ENCODE data around the gene LMBRD1.
"Not testable (repeated sequence)": the region's sequence is repeated elsewhere in the genome, so short reads cannot be mapped to it uniquely, and the experiment has no call there.

Gene LMBRD1

DNA sequence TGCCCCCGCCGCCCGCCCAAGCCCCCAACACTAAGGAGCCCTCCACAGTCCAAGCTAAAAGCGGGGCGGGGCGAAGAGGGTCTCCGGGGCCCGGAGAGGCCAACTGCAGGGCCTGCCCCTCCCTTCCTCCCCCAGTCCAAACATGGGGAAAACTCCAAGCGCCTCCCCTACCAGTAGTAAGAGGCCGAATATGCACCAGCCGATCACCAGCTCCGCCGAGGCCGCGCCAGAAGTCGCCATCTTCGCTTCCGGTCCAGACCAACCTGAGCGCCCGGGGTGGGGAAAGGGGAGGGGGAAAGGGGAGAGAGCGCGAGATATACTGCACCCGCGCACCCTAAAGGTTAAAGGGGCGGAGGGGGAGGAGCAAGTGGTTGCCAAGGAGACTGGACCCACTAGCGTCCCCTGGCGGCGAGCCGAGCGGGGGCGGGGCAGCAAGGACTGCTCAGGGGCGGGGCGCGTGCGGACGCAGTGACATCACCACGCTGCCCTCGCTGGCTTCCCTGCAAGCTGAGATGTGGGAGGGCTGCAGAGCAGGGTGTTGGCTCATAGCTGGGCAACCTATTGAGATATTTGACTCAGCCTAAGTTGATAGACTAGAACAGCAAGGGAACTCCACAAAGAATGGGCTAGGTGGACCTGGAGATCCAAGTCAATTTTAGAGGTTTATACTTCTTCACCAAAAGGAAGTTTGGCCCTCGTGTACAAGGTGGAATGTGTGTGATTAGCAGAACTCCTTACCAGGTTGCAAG, at the start of gene LMBRD1:
Gene LMBRD1, minus strand, starts transcription at position 369 of the 749 bp plus-strand sequence. Its CDS starts 129 bp downstream, at position 240.
- peak; percentile 91 to 93 for DNase-seq

DNA sequence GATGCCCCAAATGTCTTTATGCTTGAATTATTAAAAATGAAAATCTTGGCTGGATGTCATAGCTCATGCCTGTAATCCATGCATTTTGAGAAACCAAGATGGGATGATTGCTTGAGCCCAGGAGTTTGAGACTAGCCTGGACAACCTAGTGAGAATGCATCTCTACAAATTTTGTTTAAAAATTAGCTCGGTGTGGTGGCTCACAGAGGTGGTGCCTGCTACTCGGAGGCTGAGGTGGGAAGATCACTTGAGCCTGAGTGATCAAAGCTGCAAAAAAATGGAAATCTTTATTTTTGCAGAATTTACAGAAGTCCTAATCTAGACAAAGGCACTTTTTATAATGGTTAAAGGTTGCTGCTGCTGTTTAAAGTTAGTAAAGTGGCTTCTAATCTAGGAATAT, 49.5 kb upstream of the LMBRD1 start:
- no peak for DNase-seq

DNA sequence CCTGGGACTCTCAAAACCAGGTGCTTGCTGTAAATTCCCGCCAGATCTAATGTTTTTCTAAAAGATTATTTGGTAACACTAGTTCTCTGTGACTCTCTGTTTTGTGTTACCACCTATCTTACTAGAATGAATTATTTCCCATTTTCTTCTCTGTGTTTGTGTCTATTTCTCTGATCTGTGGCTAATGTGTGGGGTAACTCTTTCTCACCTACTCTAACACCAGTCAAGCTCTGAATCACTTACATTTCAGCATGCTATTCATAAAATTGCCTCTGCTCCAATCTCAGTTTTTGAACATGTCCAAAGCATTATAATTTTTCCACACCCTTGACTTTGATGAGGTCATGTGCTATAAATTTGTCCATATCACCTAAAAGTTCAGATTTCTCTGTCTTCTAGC, 46.4 kb upstream of the LMBRD1 start:
- DNase-seq = no peak

DNA sequence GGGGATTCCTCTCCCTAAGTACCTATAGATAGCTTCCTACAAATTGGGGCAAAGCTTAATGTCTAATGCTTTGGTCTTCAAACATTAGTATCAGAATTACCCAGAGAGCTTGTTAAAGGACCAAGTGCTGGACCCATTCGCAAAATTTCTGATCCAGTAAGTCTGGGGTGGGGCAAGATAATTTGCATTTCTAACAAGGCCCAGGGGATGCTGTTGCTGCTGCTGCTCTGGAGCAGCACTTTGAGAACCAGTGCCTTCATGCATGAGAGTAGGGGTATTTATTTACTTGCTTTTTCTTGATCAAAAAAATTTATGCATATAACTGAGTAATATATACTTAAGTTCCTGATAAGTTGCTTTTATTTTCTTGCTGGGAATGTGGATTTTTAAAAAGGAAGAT, 45.1 kb upstream of the LMBRD1 start:
- no peak for DNase-seq

DNA sequence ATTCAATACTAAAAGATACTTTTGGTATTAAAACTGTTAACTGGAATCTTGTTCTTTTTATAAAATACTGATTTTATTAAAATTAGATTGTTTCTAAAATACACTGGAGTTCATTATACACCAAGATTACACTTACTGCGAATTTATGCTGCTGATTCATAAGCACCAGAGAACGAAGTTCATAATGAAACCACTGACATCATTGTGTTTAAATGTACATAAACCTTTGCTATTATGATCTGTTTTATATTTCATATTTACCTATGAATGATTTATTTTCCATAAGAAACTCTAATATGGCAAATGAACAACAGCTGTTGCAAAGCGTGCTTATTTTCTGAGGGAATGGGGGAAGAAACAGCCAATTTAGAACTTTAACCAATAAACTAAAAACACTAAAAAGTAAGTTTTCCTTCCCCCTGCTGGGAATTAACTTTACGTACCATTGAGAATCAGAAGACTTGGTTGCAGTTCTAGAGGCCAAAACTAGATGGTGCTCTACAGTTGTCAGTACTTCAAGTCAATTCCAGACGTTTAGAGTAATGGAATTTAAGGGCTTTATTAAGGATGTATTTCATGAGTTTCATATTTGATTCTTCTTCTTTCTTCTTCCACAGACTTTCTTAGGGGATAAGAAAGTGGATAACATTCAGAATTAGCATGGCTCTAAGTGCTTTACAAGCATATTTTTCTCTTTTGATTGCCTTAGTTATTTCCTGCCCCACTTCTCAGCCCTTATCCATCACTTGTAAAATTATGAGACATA, 38.8 kb upstream of the LMBRD1 start:
- DNase-seq = peak; percentile 12 to 46

DNA sequence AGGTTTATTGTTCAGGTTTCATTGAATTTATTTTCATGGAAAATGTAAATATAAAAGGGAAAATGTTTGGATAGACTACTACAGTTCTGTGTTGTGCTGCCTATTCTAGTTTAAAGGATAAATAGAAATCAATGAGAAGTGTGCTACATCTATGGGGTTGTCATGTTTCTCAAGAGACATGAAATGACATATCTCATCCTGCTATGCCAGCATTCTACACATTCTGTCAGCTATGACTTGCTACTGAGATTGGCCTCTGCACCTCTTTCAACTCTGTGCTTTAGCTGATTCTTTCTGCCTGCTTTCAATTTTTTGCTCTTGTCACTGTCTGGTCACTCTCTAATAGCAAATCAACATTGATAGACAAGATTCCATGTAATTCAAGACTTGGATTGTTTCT, 35.7 kb upstream of the LMBRD1 start:
- no peak for DNase-seq

DNA sequence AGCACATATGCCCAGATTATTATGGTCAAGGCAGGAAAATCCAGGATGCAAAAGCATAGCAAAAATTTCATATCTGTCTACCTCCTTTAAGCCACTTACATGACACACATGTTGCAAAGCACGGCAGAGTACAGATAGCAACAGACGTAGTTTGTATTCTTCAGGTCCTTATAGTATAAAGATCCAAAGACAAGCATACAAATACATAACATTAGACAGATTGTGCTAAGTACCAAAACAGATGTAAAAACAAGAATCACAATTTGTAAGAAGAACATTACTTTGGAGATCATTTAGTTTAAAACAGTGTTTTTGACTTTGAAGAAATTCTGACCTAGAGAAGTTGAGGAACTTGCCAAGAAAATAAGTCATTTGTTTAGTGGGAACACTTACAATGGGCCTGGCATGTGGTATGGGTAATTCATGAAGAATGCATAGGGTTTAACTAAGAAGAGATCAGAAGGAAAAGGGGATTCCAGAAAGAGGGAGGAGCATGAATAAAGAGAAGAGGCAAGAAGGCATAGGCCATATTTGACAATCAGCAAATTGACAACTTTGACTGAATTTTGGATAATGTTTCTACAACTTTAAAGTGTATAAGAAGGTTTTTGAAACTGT, 30.6 kb upstream of the LMBRD1 start:
- no peak for DNase-seq

DNA sequence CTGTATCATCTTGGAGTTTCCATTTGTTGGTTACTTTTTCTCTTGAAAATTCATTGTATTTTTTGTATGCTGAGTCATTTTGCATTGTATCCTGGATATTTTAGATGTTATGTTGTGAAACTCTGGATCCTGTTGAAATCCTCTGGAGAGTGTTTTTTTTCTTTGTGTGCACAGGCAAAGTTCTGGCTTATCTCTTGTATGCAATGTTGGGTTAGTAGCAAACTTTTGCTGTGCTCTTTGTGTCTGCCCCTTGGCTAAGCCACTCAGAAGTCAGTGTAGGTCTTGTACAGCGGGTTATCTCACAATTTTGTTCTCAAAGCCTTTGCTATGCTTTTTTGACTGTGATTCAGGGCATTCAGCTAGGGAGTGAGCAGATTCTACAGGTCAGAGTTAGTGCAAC, 29.1 kb upstream of the LMBRD1 start:
- DNase-seq = no peak

DNA sequence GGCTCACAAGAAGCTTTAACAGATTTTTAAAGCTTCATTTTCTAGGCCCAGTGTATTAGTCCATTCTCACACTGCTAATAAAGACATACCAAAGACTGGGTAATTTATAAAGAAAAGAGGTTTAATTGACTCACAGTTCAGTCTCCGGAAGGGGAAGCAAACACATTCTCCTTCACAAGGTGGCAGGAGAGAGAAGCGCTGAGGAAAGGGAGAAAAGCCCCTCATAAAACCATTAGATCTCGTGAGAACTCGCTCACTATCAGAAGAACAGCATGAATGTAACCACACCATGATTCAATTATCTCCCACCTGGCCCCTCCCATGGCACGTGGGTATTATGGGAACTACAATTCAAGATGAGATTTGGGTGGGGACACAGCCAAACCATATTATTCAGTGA, 27.5 kb upstream of the LMBRD1 start:
- not testable (repeated sequence) for DNase-seq

DNA sequence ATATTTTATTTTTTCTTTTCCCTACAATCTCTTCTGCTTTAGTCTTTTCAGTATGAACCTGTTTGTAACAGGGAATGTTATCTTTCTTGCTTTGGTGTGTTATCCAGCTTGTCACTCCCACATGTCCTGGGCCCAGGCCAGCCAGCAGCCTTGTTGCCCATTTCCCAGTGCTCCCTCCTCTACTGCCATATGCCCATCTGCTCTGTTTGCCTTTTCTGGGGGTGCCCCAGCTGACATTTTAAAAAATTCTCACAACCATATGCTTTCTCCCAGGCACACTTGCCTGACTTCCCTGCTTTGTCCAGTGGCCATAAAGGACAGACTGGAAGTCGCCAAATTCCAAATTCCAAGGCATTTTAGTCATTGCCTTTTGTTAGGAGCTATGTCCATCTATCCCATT, 23.6 kb upstream of the LMBRD1 start:
- DNase-seq = no peak

DNA sequence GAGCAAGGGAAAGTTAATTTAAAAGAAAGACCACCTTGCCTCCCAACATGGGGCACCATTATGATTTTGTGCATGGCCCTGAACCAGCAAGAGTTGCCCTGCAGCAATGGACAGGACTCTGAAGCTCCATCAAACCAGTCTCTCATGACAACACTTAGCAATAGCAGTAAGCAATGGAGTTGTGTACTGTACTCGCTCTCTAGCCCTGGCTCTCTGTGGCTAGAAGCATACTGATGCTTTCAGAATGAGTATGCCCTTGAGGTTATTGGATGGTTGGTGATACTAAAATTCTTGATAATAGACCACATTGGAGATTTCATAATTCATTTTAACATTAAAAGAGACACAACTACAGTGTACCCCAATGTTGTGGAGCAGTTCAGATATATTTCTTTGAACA, 23.2 kb upstream of the LMBRD1 start:
- DNase-seq = no peak

DNA sequence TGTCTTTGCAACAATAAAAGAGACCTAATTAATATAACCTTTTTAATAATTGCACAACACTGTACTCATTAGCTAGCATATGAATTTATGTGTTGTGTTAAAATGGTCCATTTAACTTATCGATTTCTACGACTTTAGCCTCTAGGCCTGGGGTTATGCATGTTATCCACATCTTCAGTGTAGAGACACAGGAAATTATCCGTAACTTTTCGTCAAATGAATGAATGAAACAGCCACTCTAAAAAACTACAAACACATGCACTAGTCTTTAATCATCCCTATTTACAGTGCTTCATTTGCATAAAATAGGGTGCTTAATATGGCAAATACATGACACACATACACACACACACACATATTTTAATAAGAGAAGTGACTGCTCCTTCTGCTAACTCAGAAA, 22.3 kb upstream of the LMBRD1 start:
- DNase-seq = no peak

DNA sequence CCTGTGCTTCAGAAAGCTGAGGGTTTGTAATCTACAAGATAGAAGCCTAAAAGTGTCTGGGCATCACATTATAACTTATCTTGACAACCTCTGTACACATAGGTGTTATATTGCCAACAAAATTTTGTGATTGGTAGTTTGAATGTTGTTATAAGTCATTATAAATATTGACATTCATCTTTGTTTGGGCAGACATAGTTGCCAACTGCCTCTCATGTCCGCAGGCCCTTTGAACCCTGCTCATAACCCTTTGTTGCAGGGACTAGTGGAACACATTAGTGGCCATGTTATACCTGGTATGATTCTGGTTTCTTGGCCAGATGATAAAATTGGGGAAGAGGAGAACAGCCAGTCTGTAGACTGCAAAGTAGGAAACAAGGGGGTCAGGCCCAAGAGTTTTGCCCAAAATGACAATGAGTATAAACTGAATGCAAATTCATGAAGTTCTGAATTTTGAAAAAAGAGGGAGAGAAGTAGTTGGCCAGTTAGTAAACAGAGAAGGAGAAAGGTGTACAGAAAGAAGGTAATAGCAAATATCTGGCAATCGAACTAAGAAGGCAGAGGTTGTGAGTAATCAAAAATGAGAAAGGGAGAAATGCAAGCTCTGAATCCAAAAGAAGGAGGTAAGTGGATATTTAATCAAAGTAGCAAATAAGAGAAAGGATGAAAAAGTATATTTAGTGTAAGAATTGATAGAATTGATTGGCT, 21.6 kb upstream of the LMBRD1 start:
- DNase-seq = no peak

DNA sequence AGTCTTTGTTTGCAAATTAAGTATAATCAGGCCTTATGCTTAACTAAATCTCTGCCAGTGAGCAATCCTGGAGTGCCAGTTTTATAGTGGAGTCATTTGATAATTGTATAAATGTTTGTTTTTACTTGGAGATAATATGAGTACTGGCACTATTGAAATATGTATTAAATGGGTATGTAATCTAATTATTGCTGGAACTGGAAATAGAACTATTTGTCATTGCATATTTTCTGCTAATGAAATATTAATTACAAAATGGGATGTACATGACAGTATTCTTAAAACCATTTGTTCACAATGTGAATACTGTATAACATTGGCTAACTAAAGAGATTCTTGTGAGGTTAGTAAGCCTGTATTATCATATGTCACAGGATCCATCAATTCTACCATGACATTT, 20.5 kb upstream of the LMBRD1 start:
- DNase-seq = no peak

DNA sequence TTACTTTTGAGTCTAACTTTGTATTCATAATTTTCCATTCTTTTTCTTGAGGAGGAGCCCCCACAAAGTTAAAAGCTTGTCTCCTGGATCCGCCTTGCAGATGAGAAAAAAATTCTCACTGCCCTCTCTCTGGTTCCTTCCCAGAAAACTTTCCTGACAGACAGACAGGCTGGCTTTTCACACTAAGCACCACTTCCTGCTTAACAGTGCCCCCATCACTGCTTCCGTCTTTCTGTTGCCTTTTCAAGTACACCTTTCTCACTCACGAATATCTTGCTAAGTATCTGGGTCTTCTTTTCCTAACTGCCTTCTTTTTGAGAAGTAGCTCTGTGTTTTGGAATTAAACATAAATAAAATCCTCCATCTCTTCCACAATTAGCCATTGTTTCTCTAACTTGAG, 19.8 kb upstream of the LMBRD1 start:
- no peak for DNase-seq

DNA sequence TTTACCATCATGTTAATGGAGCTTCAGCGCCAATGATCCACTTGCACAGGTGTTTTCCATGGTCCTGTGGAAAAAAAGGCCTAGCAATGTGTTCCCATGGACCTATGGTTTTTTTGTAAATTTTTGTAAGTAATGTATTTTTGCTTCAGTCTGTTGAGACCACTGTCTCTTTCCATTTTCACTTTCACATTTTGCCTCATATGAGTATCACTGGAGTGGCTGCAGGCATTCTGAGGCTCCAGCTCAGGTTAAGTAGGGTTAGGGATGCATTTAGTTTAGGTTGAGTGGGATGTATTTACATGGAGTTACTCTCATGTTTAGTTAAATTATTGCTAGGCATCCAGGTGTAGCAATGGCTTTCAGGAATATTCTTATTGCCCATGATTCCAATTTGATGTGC, 19.2 kb upstream of the LMBRD1 start:
- DNase-seq = no peak

DNA sequence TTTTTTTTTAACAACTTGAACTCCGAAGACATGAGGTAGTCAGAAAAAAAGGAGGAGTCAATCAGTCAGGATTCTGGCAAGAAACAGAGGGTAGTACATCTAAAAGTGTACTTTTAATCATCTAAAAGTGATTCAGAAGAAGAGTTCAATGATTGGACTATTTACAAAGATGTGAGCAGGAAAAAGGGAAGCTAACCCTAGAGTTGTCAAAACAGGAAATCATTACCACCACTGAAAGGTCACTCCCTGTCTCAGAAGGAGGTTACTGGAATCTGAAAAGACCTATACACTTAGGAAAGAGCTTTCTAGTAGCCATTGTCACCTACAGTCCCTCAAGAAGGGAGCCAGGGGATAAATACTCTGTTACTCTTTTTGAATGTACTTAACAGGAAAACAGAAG, 16.7 kb upstream of the LMBRD1 start:
- DNase-seq = no peak

DNA sequence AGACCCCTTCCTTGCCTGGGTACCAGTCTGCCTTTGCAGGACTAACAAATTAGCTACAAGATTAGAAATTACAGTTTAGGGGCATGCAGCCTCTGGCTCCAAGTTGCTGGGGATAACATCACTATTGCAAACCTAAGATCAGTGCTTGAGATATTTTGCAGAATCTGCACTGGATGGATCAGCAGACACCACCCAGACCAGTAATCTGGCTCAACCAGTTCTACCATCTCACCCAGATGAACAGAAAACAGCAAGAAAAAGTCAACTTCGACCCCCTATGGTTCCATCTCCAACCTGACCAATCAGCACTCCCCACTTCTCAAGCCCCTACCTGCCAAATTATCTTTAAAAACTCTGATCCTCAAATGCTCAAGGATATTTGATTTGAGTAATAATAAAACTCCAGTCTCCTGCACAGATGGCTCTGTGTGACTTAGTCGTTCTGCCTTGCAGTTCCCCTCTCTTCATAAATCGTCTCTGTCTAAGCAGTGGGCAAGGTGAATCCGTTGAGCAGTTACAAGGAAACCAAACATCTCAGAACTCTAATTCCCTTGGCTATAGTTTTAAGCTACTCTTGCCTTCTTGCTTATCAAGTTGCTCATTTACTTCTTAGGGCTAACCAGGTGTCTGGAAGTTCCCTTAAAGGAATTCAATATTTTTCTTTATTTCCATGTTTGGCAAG, 16.1 kb upstream of the LMBRD1 start:
- no peak for DNase-seq

DNA sequence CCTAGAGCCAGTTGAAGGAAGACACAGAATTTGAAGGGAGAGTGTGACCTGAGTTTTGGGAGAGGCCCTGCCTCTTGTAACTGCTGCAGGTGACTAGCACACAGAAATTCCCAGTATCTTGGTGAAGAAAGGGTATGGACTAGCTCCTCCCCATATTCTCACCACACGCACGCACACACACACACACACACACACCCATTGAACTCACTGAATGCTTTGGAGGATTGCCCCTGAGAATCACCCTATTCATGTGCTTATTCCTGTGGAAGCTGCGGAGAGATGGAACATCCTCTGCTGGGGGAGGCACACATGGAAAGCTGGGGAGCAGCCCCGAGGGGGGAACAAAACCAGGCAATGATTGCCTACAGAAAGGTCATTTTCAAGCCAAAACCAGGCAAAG, 6.2 kb upstream of the LMBRD1 start:
- DNase-seq = no peak

DNA sequence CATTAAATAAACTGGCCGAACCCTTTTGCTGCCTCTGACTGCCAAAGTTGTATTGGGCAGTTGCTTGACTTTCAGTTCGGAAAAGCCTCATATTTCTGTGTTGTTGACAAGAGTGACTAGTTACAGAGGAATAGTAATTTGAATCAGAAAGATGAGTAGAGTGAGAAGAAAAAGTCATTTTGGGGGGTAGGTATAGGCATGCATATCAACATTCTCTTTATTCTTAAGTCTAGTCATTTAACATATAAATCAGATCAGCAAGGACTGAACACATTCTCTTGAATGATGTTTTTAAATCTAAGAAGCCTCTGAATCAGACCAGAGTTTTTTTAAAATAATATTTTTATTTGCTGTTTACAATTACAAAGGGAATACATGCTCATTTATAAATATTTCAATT, 4.9 kb upstream of the LMBRD1 start:
- no peak for DNase-seq

DNA sequence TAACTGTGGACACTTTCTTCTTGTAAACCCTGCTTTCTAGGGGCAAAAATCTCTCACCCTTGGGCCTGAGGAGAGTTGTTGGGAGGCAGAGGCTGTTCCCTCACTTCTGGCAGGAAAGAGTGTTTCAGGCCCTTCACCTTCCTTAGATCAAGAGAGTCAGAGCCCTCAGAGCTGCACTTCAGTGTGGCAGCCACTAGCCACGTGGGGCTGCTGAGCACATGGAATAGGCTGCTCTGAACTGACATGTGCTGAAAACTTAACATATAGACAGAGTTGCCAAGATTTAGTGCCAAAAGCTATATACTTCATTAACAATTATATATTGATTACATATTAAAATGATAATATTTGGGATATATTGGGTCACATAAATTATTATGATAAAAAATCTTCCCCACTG, 4.4 kb upstream of the LMBRD1 start:
- no peak for DNase-seq

DNA sequence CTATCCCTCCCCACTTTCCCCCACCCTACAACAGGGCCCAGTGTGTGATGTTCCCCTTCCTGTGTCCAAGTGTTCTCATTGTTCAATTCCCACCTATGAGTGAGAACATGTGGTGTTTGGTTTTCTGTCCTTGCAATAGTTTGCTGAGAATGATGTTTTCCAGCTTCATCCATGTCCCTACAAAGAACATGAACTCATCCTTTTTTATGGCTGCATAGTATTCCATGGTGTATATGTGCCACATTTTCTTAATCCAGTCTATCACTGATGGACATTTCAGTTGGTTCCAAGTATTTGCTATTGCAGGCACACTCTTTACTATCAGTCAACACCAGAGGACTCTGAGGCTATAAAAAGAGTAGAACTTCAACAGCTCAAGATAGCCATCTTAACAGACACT, 2.0 kb upstream of the LMBRD1 start:
- not testable (repeated sequence) for DNase-seq

DNA sequence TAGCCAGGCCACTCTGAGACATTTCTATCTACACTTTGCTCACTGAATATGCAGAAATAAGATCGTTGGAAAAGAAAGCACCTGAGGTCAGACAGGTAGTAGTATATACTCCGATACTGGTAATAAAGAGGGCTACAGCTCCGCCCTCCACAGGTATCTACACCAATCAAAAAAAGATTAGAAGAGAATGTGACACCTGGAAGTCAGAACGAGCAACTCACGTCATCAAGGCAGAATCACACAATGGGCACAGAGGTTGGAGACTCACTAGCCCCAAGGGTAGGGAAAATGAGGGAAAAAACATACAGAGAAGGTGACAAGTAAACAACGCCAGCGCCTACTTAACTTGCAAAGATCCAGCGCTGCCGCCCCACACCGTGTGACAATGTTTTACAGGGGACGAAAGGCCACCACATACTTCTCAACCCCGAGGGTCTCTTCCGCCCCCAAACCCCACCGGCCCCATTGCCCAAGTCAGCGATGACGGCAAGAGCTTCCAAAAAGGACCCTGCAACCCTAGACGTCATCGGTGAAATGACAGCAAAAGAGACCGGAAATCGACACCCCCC, 653 bp downstream of the LMBRD1 start:
- DNase-seq = peak; percentile 66 to 79

Measured in NCI-H2081 (cell line).